Thoracic aorta (tissue), 2 donors: ENCODE data around the gene ANKMY1. TPM values are rescaled to one million over a fixed set of nuclear protein-coding genes. Genes with fewer than 3 reads are reported as not detected.

ENCODE experiments used
- ATAC-seq: fragments of 150-250 bp; one replicate; pipeline ENCODE4 v1.8.0; 2017; ENCODE audit warnings: low read depth; ENCODE audit not compliant: insufficient number of reproducible peaks, low FRiP score
- DNase-seq: peaks from one replicate; pipeline ENCODE4 v3.0.0-alpha.2; 2020; ENCODE audit warnings: low spot score
- H3K27ac ChIP-seq, 2 donors: fragments of 200-600 bp; sonication (generic); 1 replicate in 1 of 2; 2 replicates in 1 of 2; pipeline ENCODE4 v1.5.1; 2016; ENCODE audit warnings: mild to moderate bottlenecking in 2 of 2, moderate library complexity in 2 of 2
- H3K27me3 ChIP-seq: fragments of 200-600 bp; sonication (generic); replicated peaks from 2 replicates; pipeline ENCODE4 v1.6.0; 2016; ENCODE audit warnings: mild to moderate bottlenecking; ENCODE audit not compliant: insufficient read depth
- H3K36me3 ChIP-seq: fragments of 200-600 bp; sonication (generic); one replicate; pipeline ENCODE4 v1.5.1; 2016
- H3K4me1 ChIP-seq, 2 donors: fragments of 200-600 bp; sonication (generic); 1 replicate in 1 of 2; 2 replicates in 1 of 2; pipeline versions ENCODE4 v1.5.1 to v1.6.0; 2016; ENCODE audit warnings: low read depth in 2 of 2, mild to moderate bottlenecking in 1 of 2; ENCODE audit not compliant: control insufficient read depth in 1 of 2
- H3K4me3 ChIP-seq: fragments of 200-600 bp; sonication (generic); 2 replicates; pipeline ENCODE4 v1.5.1; 2016; ENCODE audit warnings: mild to moderate bottlenecking
- H3K9me3 ChIP-seq: fragments of 200-600 bp; sonication (generic); 2 replicates; pipeline ENCODE4 v1.5.1; 2016
- CTCF ChIP-seq: fragments of 200-600 bp; sonication (generic); IDR thresholded peaks from one replicate; pipeline ENCODE4 v1.5.1; 2019; ENCODE audit warnings: antibody characterized with exemption
- total RNA-seq, 2 donors: library from RNA; depleted of rRNA; stranded (reverse); fragments of >200 nt; gene quantifications; one replicate each; pipeline versions ENCODE4 v1.1.0 to v1.2.3, GENCODE V29; 2016

Gene ANKMY1
- total RNA-seq, 2 donors from 2014 or later = 20.0 to 44.8 TPM

GRCh38 chr2:240460253-240460711 lies 97.5 kb downstream of the ANKMY1 start:
- DNase-seq = no peak
- Histone ChIP-seq H3K36me3 (peaks cover 18% of the 10 kb centered on the region), H3K4me3 (no peak overlapping the region), H3K27ac (no peak overlapping the region), H3K9me3 (no peaks in the 10 kb centered on the region), H3K4me1 (no peaks in the 10 kb centered on the region), H3K27me3 (no peaks in the 10 kb centered on the region)
- TF ChIP-seq CTCF = no peak
- ATAC-seq = no peak

- Histone ChIP-seq H3K9me3 (no peaks in the 10 kb centered on the region), H3K4me3 (no peak overlapping the region), H3K36me3 (peaks cover 12% of the 10 kb centered on the region), H3K27me3 (no peaks in the 10 kb centered on the region), H3K4me1 (no peaks in the 10 kb centered on the region), H3K27ac (no peak overlapping the region)
- TF ChIP-seq CTCF = no peak
- ATAC-seq (no peak), DNase-seq (no peak)
Measured at GRCh38 chr2:240459401-240460252, 98.2 kb downstream of the ANKMY1 start.

GRCh38 chr2:240458900-240459391 lies 98.8 kb downstream of the ANKMY1 start:
- no peak overlapping the region for H3K27ac ChIP-seq
- H3K9me3 ChIP-seq = no peaks in the 10 kb centered on the region
- peaks cover 0 to 6% of the 10 kb centered on the region in 2 donors for H3K4me1 ChIP-seq
- ATAC-seq (no peak), DNase-seq (no peak)
- no peak for TF ChIP-seq CTCF
- H3K4me3 ChIP-seq = no peak overlapping the region
- no peaks in the 10 kb centered on the region for H3K27me3 ChIP-seq
- H3K36me3 ChIP-seq = peaks cover 8% of the 10 kb centered on the region

GRCh38 chr2:240458044-240458899 lies 99.5 kb downstream of the ANKMY1 start:
- ATAC-seq (no peak), DNase-seq (no peak)
- peaks cover 5% of the 10 kb centered on the region for H3K36me3 ChIP-seq
- no peak overlapping the region for H3K27ac ChIP-seq
- H3K4me3 ChIP-seq = no peak overlapping the region
- H3K9me3 ChIP-seq = no peaks in the 10 kb centered on the region
- TF ChIP-seq CTCF = no peak
- H3K27me3 ChIP-seq = no peaks in the 10 kb centered on the region
- peaks cover 4 to 10% of the 10 kb centered on the region in 2 donors for H3K4me1 ChIP-seq
